GM12878 (cell line): ENCODE measurements around the gene ADGRL3. TPM values are rescaled to one million over a fixed set of nuclear protein-coding genes. Genes with fewer than 3 reads are reported as not detected.

Experiments used
- ATAC-seq: fragments of 200-7000 bp; cut with Tn5 transposase; 3 replicates; pipeline ENCODE4 v1.9.1; 2020; ENCODE audit warnings: mild to moderate bottlenecking, moderate library complexity
- BruUV-seq: library from RNA; stranded (reverse); fragments of 400-500 nt; replicated peaks from 2 replicates; lab custom pipeline; 2021; lab: Mats Ljungman, UMichigan
- CTCF ChIA-PET: fragments of 300-600 bp; sonication (Branson Sonifier 250); formaldehyde crosslinking; extraction: SDS; loops from one replicate; lab custom pipeline; 2021; ENCODE audit warnings: inconsistent platforms; lab: Yijun Ruan, JAX
- POLR2A ChIA-PET: fragments of 350-600 bp; formaldehyde crosslinking; extraction: SDS; loops from one replicate; lab custom pipeline; 2021; ENCODE audit warnings: inconsistent platforms; lab: Charles Lee
- RAD21 ChIA-PET: fragments of 300-600 bp; sonication (Branson Sonifier 250); formaldehyde crosslinking; loops from one replicate; lab custom pipeline; 2023; ENCODE audit warnings: antibody characterized with exemption; ENCODE audit not compliant: unreplicated experiment; lab: Charles Lee
- SMC1A ChIA-PET: fragments of 300-600 bp; sonication (Branson Sonifier 250); formaldehyde crosslinking; loops from one replicate; lab custom pipeline; 2023; ENCODE audit not compliant: unreplicated experiment, uncharacterized antibody; lab: Charles Lee
- DNase-seq: peaks from one replicate; pipeline ENCODE4 v3.0.0-alpha.2; 2011; ENCODE audit warnings: low read depth, low spot score
- FAIRE-seq: peaks from 3 replicates; lab custom pipeline; 2011; peaks lifted over from hg19 to GRCh38; lab: Jason Lieb, UNC
- H2AFZ ChIP-seq: 2 replicates; pipeline ENCODE4 v1.6.0; 2011; ENCODE audit warnings: low read depth, low read length, control low read depth; ENCODE audit not compliant: control insufficient read depth
- H3K27ac ChIP-seq: 2 replicates; pipeline ENCODE4 v1.5.1; 2011; ENCODE audit warnings: control low read depth; ENCODE audit not compliant: control insufficient read depth, insufficient read depth
- H3K27me3 ChIP-seq, 2 experiments: replicated peaks in 1 of 2; 2 replicates each; pipeline versions ENCODE4 v1.6.0 to v1.6.1; 2011; ENCODE audit warnings: low read length in 1 of 2; ENCODE audit not compliant: control insufficient read depth in 2 of 2, insufficient read depth in 2 of 2
- H3K36me3 ChIP-seq, 2 experiments: 2 replicates each; pipeline ENCODE4 v1.5.1; 2011; ENCODE audit warnings: low read length in 1 of 2; ENCODE audit not compliant: control insufficient read depth in 2 of 2, insufficient read depth in 2 of 2
- H3K4me1 ChIP-seq: 2 replicates; pipeline ENCODE4 v1.6.1; 2011; ENCODE audit warnings: mild to moderate bottlenecking, low read length, moderate library complexity, mixed read lengths; ENCODE audit not compliant: control insufficient read depth, insufficient read depth
- H3K4me2 ChIP-seq: 2 replicates; pipeline ENCODE4 v1.6.0; 2011; ENCODE audit warnings: control low read depth; ENCODE audit not compliant: control insufficient read depth, insufficient read depth
- H3K4me3 ChIP-seq: fragments of 200-600 bp; sonication (generic); 2 replicates; pipeline ENCODE4 v1.5.1; 2016
- H3K79me2 ChIP-seq: 2 replicates; pipeline ENCODE4 v1.6.0; 2011; ENCODE audit warnings: low read length; ENCODE audit not compliant: control insufficient read depth, insufficient read depth
- H3K9ac ChIP-seq: 2 replicates; pipeline ENCODE4 v1.8.0; 2011; ENCODE audit warnings: low read length, control low read depth, mixed read lengths; ENCODE audit not compliant: control insufficient read depth, insufficient read depth
- H3K9me3 ChIP-seq: replicated peaks from 3 replicates; pipeline ENCODE4 v1.5.1; 2011; ENCODE audit warnings: mild to moderate bottlenecking, low read length; ENCODE audit not compliant: control insufficient read depth, insufficient read depth
- H4K20me1 ChIP-seq: 2 replicates; pipeline ENCODE4 v1.6.0; 2011; ENCODE audit not compliant: control insufficient read depth, insufficient read depth
- ATF7 ChIP-seq: fragments of 450-650 bp; IDR thresholded peaks from 2 replicates; pipeline ENCODE4 v1.6.1; 2016; ENCODE audit warnings: low read depth, mild to moderate bottlenecking
- CREB1 ChIP-seq: IDR thresholded peaks from 2 replicates; pipeline ENCODE4 v1.6.1; 2012; ENCODE audit warnings: low read depth, mild to moderate bottlenecking, inconsistent platforms
- CREM ChIP-seq: IDR thresholded peaks from 2 replicates; pipeline ENCODE4 v1.6.1; 2014; ENCODE audit warnings: antibody characterized with exemption, low read depth
- EZH2 ChIP-seq: IDR thresholded peaks from 2 replicates; pipeline ENCODE4 v1.6.1; 2012; ENCODE audit warnings: low read depth, mild to moderate bottlenecking, control low read depth, inconsistent platforms, low read length, borderline replicate concordance; ENCODE audit not compliant: control insufficient read depth
- HDAC6 ChIP-seq: fragments of 200-600 bp; sonication (generic); IDR thresholded peaks from one replicate; pipeline ENCODE4 v1.8.0; 2017; ENCODE audit warnings: antibody characterized with exemption; ENCODE audit not compliant: unreplicated experiment
- IRF3 ChIP-seq: fragments of 450-650 bp; IDR thresholded peaks from 2 replicates; pipeline ENCODE4 v1.6.1; 2014; ENCODE audit warnings: mild to moderate bottlenecking
- IRF4 ChIP-seq: IDR thresholded peaks from 2 replicates; pipeline ENCODE4 v1.6.1; 2011; ENCODE audit warnings: low read depth, low read length
- PAX8 ChIP-seq: fragments of 450-650 bp; IDR thresholded peaks from 2 replicates; pipeline ENCODE4 v1.6.1; 2017; ENCODE audit warnings: mild to moderate bottlenecking, moderate library complexity
- POLR2AphosphoS2 ChIP-seq: IDR thresholded peaks from 2 replicates; pipeline ENCODE4 v1.6.1; 2011; ENCODE audit warnings: low read depth, mild to moderate bottlenecking, low read length, improper control_type of control experiment, moderate library complexity
- PRDM15 ChIP-seq: fragments of 450-650 bp; formaldehyde crosslinking; IDR thresholded peaks from 2 replicates; pipeline ENCODE4 v1.4.0; 2020; ENCODE audit warnings: mild to moderate bottlenecking, moderate library complexity
- SMAD1 ChIP-seq: fragments of 450-650 bp; IDR thresholded peaks from 2 replicates; pipeline ENCODE4 v1.6.1; 2018; ENCODE audit warnings: mild to moderate bottlenecking, low read depth; ENCODE audit not compliant: partially characterized antibody
- SP1 ChIP-seq: IDR thresholded peaks from one replicate; pipeline ENCODE4 v1.6.1; 2011; ENCODE audit warnings: low read depth, low read length
- STAT3 ChIP-seq: IDR thresholded peaks from 2 replicates; pipeline ENCODE4 v1.6.1; 2011; ENCODE audit warnings: low read depth, low read length, improper control_type of control experiment
- ZBTB11 ChIP-seq: fragments of 450-650 bp; formaldehyde crosslinking; IDR thresholded peaks from 2 replicates; pipeline ENCODE4 v1.5.0; 2022; ENCODE audit warnings: mild to moderate bottlenecking, missing genetic modification characterization
- ZNF622 ChIP-seq: fragments of 450-650 bp; IDR thresholded peaks from 2 replicates; pipeline ENCODE4 v1.6.1; 2017; ENCODE audit warnings: mild to moderate bottlenecking, inconsistent platforms
- WGBS: methylation state at CpG from one replicate; pipeline ENCODE4 v1.1.6; 2016; ENCODE audit warnings: low lambda C conversion rate; ENCODE audit not compliant: insufficient replicate concordance, insufficient coverage; ENCODE audit errors: missing lambda C conversion rate; 5-methylcytosine and 5-hydroxymethylcytosine counted together
- in situ Hi-C: fragments of 300-500 bp; cut with MboI; formaldehyde crosslinking; loops from 9 replicates; pipeline ENCODE4 v1.14.3; 2018; ENCODE audit warnings: mixed read lengths
- intact Hi-C: fragments of 100-400 bp; cut with micrococcal nuclease; formaldehyde crosslinking; loops from one replicate; pipeline ENCODE4 v1.14.2; 2022; ENCODE audit not compliant: unreplicated experiment
- polyA plus RNA-seq, 11 experiments: library from polyadenylated mRNA; depleted of rRNA in 4 of 11; unstranded in 6 of 11; stranded (reverse) in 5 of 11; fragments of >200 nt; fragmentation: Nextera tagmentation in 4 of 11; fragmentation: Illumina TruSeq in 1 of 11; extraction: Ambion mirVana in 4 of 11; extraction: Trizol in 1 of 11; gene quantifications; 1 replicate in 1 of 11; 2 replicates in 10 of 11; pipeline versions ENCODE4 v1.2.1 to v1.2.3, GENCODE V29; 2011 to 2016; ENCODE audit warnings: inconsistent platforms in 2 of 11, missing spikeins in 2 of 11, low read depth in 1 of 11
- total RNA-seq, 4 experiments: library from RNA; depleted of rRNA in 3 of 4; stranded (reverse); fragments of >200 nt in 3 of 4; fragmentation: Illumina TruSeq in 1 of 4; extraction: Trizol in 1 of 4; gene quantifications; 2 replicates each; pipeline versions ENCODE4 v1.2.1 to v1.2.3, GENCODE V29; 2013 to 2021

The ADGRL3 gene
- total and polyA plus RNA-seq, 10 of the 15 experiments (the other 5 are each of a cell fraction or from before 2014, with no cell fraction given) = 1.1 TPM; not detected in 9

GRCh38 chr4:61376301-61376700 is 176.2 kb downstream of the ADGRL3 start (continued):
- TF ChIP-seq ZBTB11 (CRISPR knock-in tag) (no peak), CREB1 (no peak)

GRCh38 chr4:61379406-61379805 is 179.3 kb downstream of the ADGRL3 start:
- Histone ChIP-seq H3K4me3 (no peak overlapping the region), H2AFZ (no peak overlapping the region), H3K27ac (no peak overlapping the region), H3K4me2 (no peak overlapping the region), H3K9me3 (no peaks in the 10 kb centered on the region), H3K27me3 (no peaks in the 10 kb centered on the region), H3K36me3 (no peaks in the 10 kb centered on the region), H3K79me2 (no peaks in the 10 kb centered on the region), H4K20me1 (no peaks in the 10 kb centered on the region), H3K4me1 (no peaks in the 10 kb centered on the region), H3K9ac (no peak overlapping the region)
- DNase-seq (no peak), ATAC-seq (no peak), FAIRE-seq (no peak)
- no TSS peak for BruUV-seq
- intact Hi-C loops (no loop called here), in situ Hi-C loops (no loop called here)
- ChIA-PET SMC1A (no interaction called here), RAD21 (no interaction called here), CTCF (no interaction called here), POLR2A (no interaction called here)
- TF ChIP-seq IRF3 (no peak), PAX8 (no peak), HDAC6 (no peak), POLR2AphosphoS2 (no peak), IRF4 (no peak), CREM (no peak), EZH2 (no peak), ZNF622 (no peak), PRDM15 (CRISPR knock-in tag) (no peak), ATF7 (no peak), SMAD1 (no peak), STAT3 (no peak), SP1 (no peak)
- WGBS = 0% methylated on average over 1 of the region's 1 CpG
